Effector memory CD4-positive, alpha-beta T cell (primary cell): ENCODE measurements around the gene DISP1.

Experiments used
- DNase-seq, 3 donors: peaks; one replicate each; pipeline ENCODE4 v3.0.0-alpha.2; 2020
- H3K27ac ChIP-seq: 2 replicates; pipeline ENCODE4 v1.7.0; 2013; ENCODE audit warnings: mild to moderate bottlenecking, low read length, moderate library complexity; ENCODE audit not compliant: insufficient read depth, poor library complexity, severe bottlenecking
- H3K27me3 ChIP-seq: replicated peaks from 2 replicates; pipeline ENCODE4 v1.7.0; 2013; ENCODE audit warnings: mild to moderate bottlenecking, low read length; ENCODE audit not compliant: insufficient read depth, control insufficient read depth, poor library complexity, severe bottlenecking
- H3K36me3 ChIP-seq: 2 replicates; pipeline ENCODE4 v1.7.0; 2013; ENCODE audit warnings: mild to moderate bottlenecking, low read length, moderate library complexity; ENCODE audit not compliant: control insufficient read depth, insufficient read depth
- H3K4me1 ChIP-seq: 2 replicates; pipeline ENCODE4 v1.7.0; 2013; ENCODE audit warnings: low read length, mild to moderate bottlenecking; ENCODE audit not compliant: control insufficient read depth, insufficient read depth, poor library complexity, severe bottlenecking
- H3K4me3 ChIP-seq: 2 replicates; pipeline ENCODE4 v1.7.0; 2013; ENCODE audit warnings: low read length, low read depth, mild to moderate bottlenecking; ENCODE audit not compliant: insufficient read depth, poor library complexity, severe bottlenecking
- H3K9me3 ChIP-seq: 2 replicates; pipeline ENCODE4 v1.7.0; 2013; ENCODE audit warnings: mild to moderate bottlenecking, low read length, moderate library complexity; ENCODE audit not compliant: control insufficient read depth

The DISP1 gene

GRCh38 chr1:222794656-222795474 is 20.0 kb upstream of the DISP1 start:
- no peak for DNase-seq
- H3K27ac ChIP-seq: no peak overlapping the region
- no peaks in the 10 kb centered on the region for H3K4me1 ChIP-seq
- no peak overlapping the region for H3K4me3 ChIP-seq
- no peaks in the 10 kb centered on the region for H3K36me3 ChIP-seq
- no peaks in the 10 kb centered on the region for H3K27me3 ChIP-seq
- H3K9me3 ChIP-seq: no peaks in the 10 kb centered on the region

- Histone ChIP-seq H3K27ac (no peak overlapping the region), H3K36me3 (no peaks in the 10 kb centered on the region), H3K27me3 (no peaks in the 10 kb centered on the region), H3K4me1 (no peaks in the 10 kb centered on the region), H3K4me3 (no peak overlapping the region), H3K9me3 (no peaks in the 10 kb centered on the region)
- no peak for DNase-seq
Measured at GRCh38 chr1:222798116-222798515, 16.7 kb upstream of the DISP1 start.

- Histone ChIP-seq H3K4me3 (no peak overlapping the region), H3K27ac (no peak overlapping the region), H3K9me3 (no peaks in the 10 kb centered on the region), H3K36me3 (no peaks in the 10 kb centered on the region), H3K27me3 (no peaks in the 10 kb centered on the region), H3K4me1 (no peaks in the 10 kb centered on the region)
- DNase-seq: no peak
Measured at GRCh38 chr1:222798975-222799374, 15.9 kb upstream of the DISP1 start.

GRCh38 chr1:222801067-222801466 is 13.8 kb upstream of the DISP1 start:
- no peak for DNase-seq
- no peaks in the 10 kb centered on the region for H3K27me3 ChIP-seq

GRCh38 chr1:222811671-222812070 is 3.2 kb upstream of the DISP1 start:
- Histone ChIP-seq H3K27ac (no peak overlapping the region), H3K9me3 (no peaks in the 10 kb centered on the region), H3K4me3 (no peak overlapping the region), H3K4me1 (no peaks in the 10 kb centered on the region), H3K36me3 (no peaks in the 10 kb centered on the region), H3K27me3 (no peaks in the 10 kb centered on the region)
- DNase-seq: no peak

More at GRCh38 chr1:222801067-222801466, 13.8 kb upstream of the DISP1 start:
- H3K36me3 ChIP-seq: no peaks in the 10 kb centered on the region
- no peaks in the 10 kb centered on the region for H3K4me1 ChIP-seq
- no peaks in the 10 kb centered on the region for H3K9me3 ChIP-seq
- no peak overlapping the region for H3K27ac ChIP-seq
- no peak overlapping the region for H3K4me3 ChIP-seq

- H3K9me3 ChIP-seq: no peaks in the 10 kb centered on the region
- H3K36me3 ChIP-seq: no peaks in the 10 kb centered on the region
- no peak for DNase-seq
- H3K4me3 ChIP-seq: peak overlapping the region; percentile 93
- no peaks in the 10 kb centered on the region for H3K4me1 ChIP-seq
- no peak overlapping the region for H3K27ac ChIP-seq
- no peaks in the 10 kb centered on the region for H3K27me3 ChIP-seq
Measured at GRCh38 chr1:222813866-222814535, 838 bp upstream of the DISP1 start.

- Histone ChIP-seq H3K27me3 (no peaks in the 10 kb centered on the region), H3K4me3 (peak overlapping the region; percentile 93), H3K4me1 (no peaks in the 10 kb centered on the region), H3K9me3 (no peaks in the 10 kb centered on the region), H3K36me3 (no peaks in the 10 kb centered on the region), H3K27ac (peak overlapping the region; percentile 61)
- DNase-seq: no peak
Measured at GRCh38 chr1:222815440-222815765, 564 bp downstream of the DISP1 start.

GRCh38 chr1:222817529-222817928 is 2.7 kb downstream of the DISP1 start:
- Histone ChIP-seq H3K27me3 (no peaks in the 10 kb centered on the region), H3K27ac (no peak overlapping the region), H3K4me3 (no peak overlapping the region), H3K4me1 (no peaks in the 10 kb centered on the region), H3K36me3 (no peaks in the 10 kb centered on the region), H3K9me3 (no peaks in the 10 kb centered on the region)
- DNase-seq: no peak

- Histone ChIP-seq H3K9me3 (no peaks in the 10 kb centered on the region), H3K4me1 (no peaks in the 10 kb centered on the region), H3K36me3 (no peaks in the 10 kb centered on the region), H3K27ac (no peak overlapping the region), H3K4me3 (no peak overlapping the region), H3K27me3 (no peaks in the 10 kb centered on the region)
- DNase-seq: no peak
Measured at GRCh38 chr1:222818171-222818570, 3.3 kb downstream of the DISP1 start.

- Histone ChIP-seq H3K27me3 (no peaks in the 10 kb centered on the region), H3K4me1 (no peaks in the 10 kb centered on the region), H3K36me3 (no peaks in the 10 kb centered on the region), H3K4me3 (no peak overlapping the region), H3K27ac (no peak overlapping the region), H3K9me3 (no peaks in the 10 kb centered on the region)
- no peak for DNase-seq
Measured at GRCh38 chr1:222820171-222820712, 5.4 kb downstream of the DISP1 start.
